ENCODE measurements around the gene HRAS. TPM values are rescaled to one million over a fixed set of nuclear protein-coding genes. Genes with fewer than 3 reads are reported as not detected.

HRAS gene
- polyA plus RNA-seq, 3 donors, result 10.1 to 32.9 (median 10.3) TPM

- Mint-ChIP-seq H3K36me3 (peaks cover 13 to 39% of the 10 kb centered on the region in 2 donors), H3K27ac (no peak overlapping the region), H3K4me1 (peaks cover 36% of the 10 kb centered on the region), H3K9me3 (peaks cover 0 to 2% (median 0%) of the 10 kb centered on the region in 7 donors), H3K4me3 (no peak overlapping the region), H3K27me3 (ENCODE audit: low read depth in 3 of 3) (peaks cover 0 to 3% (median 0%) of the 10 kb centered on the region in 3 donors)
- Histone ChIP-seq H3K9ac (ENCODE audit: insufficient read depth, low read length, poor library complexity, severe bottlenecking) (no peak overlapping the region), H3K79me2 (ENCODE audit: insufficient read depth, low read length) (peaks cover 37% of the 10 kb centered on the region), H3K4me3 (replicated peaks in 1 of 3; ENCODE audit: low read depth in 2 of 3, low read length in 3 of 3) (no peak overlapping the region), H4K20me1 (ENCODE audit: insufficient read depth, low read length) (no peaks in the 10 kb centered on the region), H3K9me3 (replicated peaks in 1 of 2; ENCODE audit: control insufficient read depth in 1 of 2, insufficient read depth in 1 of 2, low read length in 2 of 2) (no peaks in the 10 kb centered on the region), H3K27me3 (ENCODE audit: control insufficient read depth in 2 of 2, insufficient read depth in 2 of 2, low read length in 2 of 2) (no peaks in the 10 kb centered on the region), H2AFZ (ENCODE audit: insufficient read depth, low read depth, low read length, poor library complexity, severe bottlenecking) (no peak overlapping the region), H3K36me3 (replicated peaks in 1 of 2; ENCODE audit: control insufficient read depth in 1 of 2, insufficient read depth in 2 of 2, low read length in 2 of 2) (peaks cover 0 to 15% of the 10 kb centered on the region in 2 donors), H3K27ac (ENCODE audit: low read depth in 1 of 2, low read length in 2 of 2) (no peak overlapping the region), H3K4me2 (replicated peaks; ENCODE audit: extremely low read depth, low read length, poor library complexity, severe bottlenecking) (no peak overlapping the region), H3K4me1 (ENCODE audit: control insufficient read depth in 1 of 2, insufficient read depth in 2 of 2, low read length in 2 of 2) (peaks cover 43 to 44% of the 10 kb centered on the region in 2 donors)
- DNase-seq, result no peak
- TF ChIP-seq CTCF (IDR thresholded peaks at IDR 0.05), result no peak
- WGBS (ENCODE audit: insufficient coverage), result 83% methylated on average over 1 of the region's 5 CpGs
- intact Hi-C loops (cut with micrococcal nuclease), result loop anchor here in 1 of 2 donors (5.0 to 10.0 kb wide), 4 partner anchors 68 to 304 kb away; partner anchors contain the start of genes BET1L, PHRF1, PSMD13 and RIC8A
Measured at GRCh38 chr11:508956-509355, 26.4 kb downstream of the HRAS start.

GRCh38 chr11:507727-508515 is 27.5 kb downstream of the HRAS start:
- Mint-ChIP-seq H3K27ac (peak overlapping the region in 2 of 7 donors; percentile 14 to 27), H3K4me3 (peak overlapping the region; percentile 48 to 92), H3K4me1 (peaks cover 35% of the 10 kb centered on the region), H3K27me3 (ENCODE audit: low read depth in 3 of 3) (peaks cover 0 to 3% (median 0%) of the 10 kb centered on the region in 3 donors), H3K36me3 (peaks cover 13 to 31% of the 10 kb centered on the region in 2 donors), H3K9me3 (peaks cover 0 to 2% (median 0%) of the 10 kb centered on the region in 7 donors)
- Histone ChIP-seq H4K20me1 (ENCODE audit: insufficient read depth, low read length) (peaks cover 4% of the 10 kb centered on the region), H3K9ac (ENCODE audit: insufficient read depth, low read length, poor library complexity, severe bottlenecking) (peak overlapping the region; percentile 100), H3K79me2 (ENCODE audit: insufficient read depth, low read length) (peaks cover 45% of the 10 kb centered on the region), H3K4me2 (replicated peaks; ENCODE audit: extremely low read depth, low read length, poor library complexity, severe bottlenecking) (peak overlapping the region; percentile 73), H3K36me3 (replicated peaks in 1 of 2; ENCODE audit: control insufficient read depth in 1 of 2, insufficient read depth in 2 of 2, low read length in 2 of 2) (peaks cover 0 to 15% of the 10 kb centered on the region in 2 donors), H3K4me1 (ENCODE audit: control insufficient read depth in 1 of 2, insufficient read depth in 2 of 2, low read length in 2 of 2) (peaks cover 43 to 47% of the 10 kb centered on the region in 2 donors), H3K9me3 (replicated peaks in 1 of 2; ENCODE audit: control insufficient read depth in 1 of 2, insufficient read depth in 1 of 2, low read length in 2 of 2) (no peaks in the 10 kb centered on the region), H3K27me3 (ENCODE audit: control insufficient read depth in 2 of 2, insufficient read depth in 2 of 2, low read length in 2 of 2) (no peaks in the 10 kb centered on the region), H3K4me3 (replicated peaks in 1 of 3; ENCODE audit: low read depth in 2 of 3, low read length in 3 of 3) (peak overlapping the region; percentile 15 to 81 (median 38)), H3K27ac (ENCODE audit: low read depth in 1 of 2, low read length in 2 of 2) (peak overlapping the region in 1 of 2 donors; percentile 80), H2AFZ (ENCODE audit: insufficient read depth, low read depth, low read length, poor library complexity, severe bottlenecking) (no peak overlapping the region)
- TF ChIP-seq CTCF (IDR thresholded peaks at IDR 0.05), result no peak
- 35% methylated on average over 35 of the region's 45 CpGs for WGBS (ENCODE audit: insufficient coverage)
- DNase-seq, result no peak
- intact Hi-C loops (cut with micrococcal nuclease), result loop anchor here (2.0 to 10.0 kb wide), 8 partner anchors 57 to 303 kb away; partner anchors contain the start of genes PSMD13 (in 2 of the 2), SIRT3 (in 2 of the 2), BET1L (in 1 of the 2) and PHRF1 (in 1 of the 2)

Data from CD14-positive monocyte (primary cell).